ENCODE data around the gene EID3. TPM values are rescaled to one million over a fixed set of nuclear protein-coding genes. Genes with fewer than 3 reads are reported as not detected.
A peak's percentile ranks its signal among the peaks of the same experiment; 100 is the strongest.
"Not testable (repeated sequence)": the region's sequence is repeated elsewhere in the genome, so short reads cannot be mapped to it uniquely, and the experiment has no call there.

EID3 gene
- total RNA-seq, 1 experiment from 2014 or later, result 2.1 TPM

- DNase-seq (ENCODE audit: low read depth), result no peak
These were observed 7.5 kb downstream of the EID3 start for GRCh38 chr12:104310751-104311633.

- no peak for DNase-seq (ENCODE audit: low read depth)
These were observed 8.7 kb downstream of the EID3 start for GRCh38 chr12:104312202-104312601.

GRCh38 chr12:104312654-104313053 is 9.1 kb downstream of the EID3 start:
- DNase-seq (ENCODE audit: low read depth), result no peak

GRCh38 chr12:104313568-104314241 is 10.2 kb downstream of the EID3 start:
- DNase-seq (ENCODE audit: low read depth), result no peak

GRCh38 chr12:104314242-104314614 is 10.7 kb downstream of the EID3 start:
- peak; percentile 36 for DNase-seq (ENCODE audit: low read depth)

- DNase-seq (ENCODE audit: low read depth), result no peak
These were observed 12.0 kb downstream of the EID3 start for GRCh38 chr12:104315326-104316224.

- DNase-seq (ENCODE audit: low read depth), result no peak
These were observed 13.4 kb downstream of the EID3 start for GRCh38 chr12:104316936-104317335.

GRCh38 chr12:104317538-104318210 is 14.1 kb downstream of the EID3 start:
- DNase-seq (ENCODE audit: low read depth), result no peak

- DNase-seq (ENCODE audit: low read depth), result no peak
These were observed 15.5 kb downstream of the EID3 start for GRCh38 chr12:104319028-104319427.

- no peak for DNase-seq (ENCODE audit: low read depth)
These were observed 16.5 kb downstream of the EID3 start for GRCh38 chr12:104319918-104320626.

- no peak for DNase-seq (ENCODE audit: low read depth)
These were observed 17.1 kb downstream of the EID3 start for GRCh38 chr12:104320627-104321024.

- DNase-seq (ENCODE audit: low read depth), result no peak
These were observed 18.4 kb downstream of the EID3 start for GRCh38 chr12:104321949-104322348.

- not testable (repeated sequence) for DNase-seq (ENCODE audit: low read depth)
These were observed 19.0 kb downstream of the EID3 start for GRCh38 chr12:104322533-104322932.

- DNase-seq (ENCODE audit: low read depth), result no peak
These were observed 20.4 kb downstream of the EID3 start for GRCh38 chr12:104323899-104324298.

- not testable (repeated sequence) for DNase-seq (ENCODE audit: low read depth)
These were observed 24.7 kb downstream of the EID3 start for GRCh38 chr12:104328278-104328677.

GRCh38 chr12:104328790-104329189 is 25.3 kb downstream of the EID3 start:
- DNase-seq (ENCODE audit: low read depth), result no peak

- no peak for DNase-seq (ENCODE audit: low read depth)
These were observed 26.4 kb downstream of the EID3 start for GRCh38 chr12:104329707-104330532.

- no peak for DNase-seq (ENCODE audit: low read depth)
These were observed 27.8 kb downstream of the EID3 start for GRCh38 chr12:104331376-104331775.

GRCh38 chr12:104332273-104332672 is 28.7 kb downstream of the EID3 start:
- not testable (repeated sequence) for DNase-seq (ENCODE audit: low read depth)

Measured in HT1080 (cell line).